GM18502 (cell line): ENCODE results near the gene ARHGEF4.
A peak's percentile ranks its signal among the peaks of the same experiment; 100 is the strongest.

Experiments
- ATAC-seq: cut with Tn5 transposase; IDR thresholded peaks from one replicate; pipeline ENCODE4 v1.9.1; 2021; ENCODE audit warnings: mild to moderate bottlenecking; ENCODE audit not compliant: unreplicated experiment, poor library complexity

The ARHGEF4 gene, protein sequence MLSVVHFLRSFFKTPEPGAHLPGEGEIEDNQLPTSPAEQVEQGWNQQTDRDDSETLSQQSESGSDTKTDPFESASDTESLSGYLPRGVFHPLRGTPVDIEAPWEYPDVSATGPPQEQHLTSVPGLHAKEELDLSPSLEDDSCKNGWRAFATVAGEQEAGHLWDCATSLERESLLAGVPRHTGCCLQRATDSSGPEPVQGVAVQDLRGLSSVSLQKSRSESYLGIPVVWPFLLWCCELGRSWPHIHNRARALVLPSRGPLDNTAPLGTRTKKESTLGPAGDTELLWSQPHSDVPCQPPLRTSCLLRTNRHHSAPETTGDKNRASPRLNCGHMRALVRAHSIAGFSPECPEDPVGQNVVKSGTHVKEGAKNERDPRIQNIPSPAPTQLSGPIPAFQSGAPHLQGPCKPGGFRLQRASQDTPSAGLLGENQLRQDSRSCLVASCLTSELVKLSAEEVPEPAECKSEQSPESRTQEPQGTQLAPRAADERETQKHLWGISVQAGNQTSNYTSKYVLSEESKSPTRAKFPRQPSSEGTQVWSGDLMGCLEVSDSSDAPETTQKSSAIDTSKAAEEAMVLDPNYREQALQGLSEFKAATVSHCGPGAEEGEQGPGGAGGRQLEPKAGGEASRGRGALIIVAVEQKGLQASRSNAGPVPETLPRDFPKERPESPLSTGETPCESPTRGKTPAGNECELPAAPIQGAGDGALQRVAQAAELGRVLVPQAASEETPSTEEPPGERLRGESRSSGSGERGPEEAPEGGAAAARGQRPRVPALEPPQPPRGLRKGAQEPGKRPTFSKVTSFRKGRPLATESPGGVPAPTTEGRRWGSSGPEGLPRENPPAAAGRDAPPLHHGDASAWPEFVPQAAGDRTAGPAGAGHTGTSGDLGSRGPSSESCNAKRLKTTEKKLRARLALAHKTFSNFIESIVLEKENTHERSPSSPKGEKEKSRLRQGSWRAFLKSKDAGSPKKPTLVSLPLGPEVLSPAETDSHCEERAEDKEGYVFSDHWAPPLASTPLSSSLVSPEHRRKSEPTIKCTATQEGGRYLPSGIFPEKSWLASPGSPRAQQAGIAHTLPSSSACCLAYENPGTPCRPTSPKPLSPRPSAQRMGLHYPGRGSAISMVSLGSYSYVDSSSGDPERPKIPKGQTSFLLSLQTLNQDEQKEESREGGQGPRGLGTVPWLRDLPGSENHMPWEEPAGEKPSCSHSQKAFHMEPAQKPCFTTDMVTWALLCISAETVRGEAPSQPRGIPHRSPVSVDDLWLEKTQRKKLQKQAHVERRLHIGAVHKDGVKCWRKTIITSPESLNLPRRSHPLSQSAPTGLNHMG (N-terminal part only)

DNA sequence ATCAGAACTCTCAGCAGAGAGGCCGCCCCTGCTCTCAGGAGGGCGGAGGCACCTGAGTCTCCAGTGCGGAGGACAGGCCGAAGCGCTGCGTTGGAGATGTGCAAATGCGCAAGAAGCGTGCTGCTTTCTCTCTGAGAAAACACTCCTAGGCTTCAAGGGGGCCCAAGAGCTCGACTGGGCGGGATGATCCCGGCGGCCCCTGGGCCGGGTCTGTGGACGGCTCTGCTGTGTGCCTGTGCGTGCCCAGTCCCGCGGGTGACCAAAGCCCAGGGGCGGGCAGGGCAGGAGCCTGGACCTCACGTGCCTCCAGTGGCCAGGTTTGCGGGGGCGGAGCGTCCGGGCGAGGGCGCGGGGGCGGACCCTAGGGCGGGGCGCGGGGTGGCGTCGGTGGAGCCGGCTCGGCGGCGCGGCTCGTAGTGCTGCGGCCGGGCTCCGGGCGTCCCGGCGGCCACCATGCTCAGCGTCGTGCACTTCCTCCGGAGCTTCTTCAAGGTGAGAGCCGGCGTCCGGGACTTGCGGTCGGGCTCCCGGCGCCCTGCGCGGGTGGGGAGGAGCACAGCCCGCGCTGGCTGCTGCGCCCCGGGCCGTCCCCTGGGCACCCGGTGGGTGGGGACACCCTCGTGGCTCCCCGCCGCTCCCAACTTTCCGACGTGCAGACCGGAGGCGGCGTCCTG, at the start of gene ARHGEF4:
Gene ARHGEF4, plus strand, starts transcription at position 414 of the 674 bp plus-strand sequence. Its CDS starts 40 bp downstream, at position 454.
- ATAC-seq: peak; percentile 68

GRCh38 chr2:130787841-130788240, 48.9 kb upstream of the ARHGEF4 start:
- no peak for ATAC-seq

DNA sequence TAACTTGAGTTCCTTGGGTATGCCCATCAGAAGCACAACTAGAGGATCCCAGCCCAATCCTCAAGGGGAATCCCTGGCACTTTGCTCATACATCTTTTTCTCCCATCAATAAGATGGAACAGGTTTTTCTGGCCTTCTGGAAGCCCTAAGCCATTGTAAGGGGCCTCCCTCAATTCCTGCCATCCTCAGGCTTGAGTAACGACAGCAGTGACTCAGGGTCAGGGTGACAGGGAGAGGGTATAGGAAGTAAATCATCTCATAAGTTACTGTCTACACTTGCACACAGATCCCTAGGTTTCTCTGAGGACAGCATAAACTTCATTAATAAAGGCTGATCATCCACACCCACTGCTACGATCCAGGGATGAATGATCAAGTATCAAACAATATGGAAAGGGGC, 46.4 kb upstream of the ARHGEF4 start:
- no peak for ATAC-seq

GRCh38 chr2:130790804-130791616, 45.7 kb upstream of the ARHGEF4 start:
- no peak for ATAC-seq

- no peak for ATAC-seq
Measured at GRCh38 chr2:130791617-130791939, 45.1 kb upstream of the ARHGEF4 start.

DNA sequence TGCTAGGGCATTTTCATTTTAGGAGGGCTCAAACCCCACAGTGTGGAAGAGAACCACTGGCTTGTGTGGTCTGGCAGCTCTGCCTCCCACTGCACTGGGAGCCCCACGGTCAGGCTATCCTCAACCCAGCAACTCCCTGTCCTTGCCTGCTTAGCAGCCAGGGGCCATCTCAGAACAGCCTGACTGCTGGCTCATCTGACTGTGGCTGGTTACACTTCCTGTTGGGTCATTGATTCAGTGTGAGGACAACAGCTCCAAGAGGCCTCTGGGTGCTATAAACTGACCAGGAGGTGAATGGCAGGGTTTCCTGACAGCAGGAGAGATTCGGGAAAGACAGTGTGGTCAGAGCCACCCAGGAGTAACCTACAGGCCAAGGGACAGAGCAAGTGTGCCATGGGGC, 41.3 kb upstream of the ARHGEF4 start:
- no peak for ATAC-seq

DNA sequence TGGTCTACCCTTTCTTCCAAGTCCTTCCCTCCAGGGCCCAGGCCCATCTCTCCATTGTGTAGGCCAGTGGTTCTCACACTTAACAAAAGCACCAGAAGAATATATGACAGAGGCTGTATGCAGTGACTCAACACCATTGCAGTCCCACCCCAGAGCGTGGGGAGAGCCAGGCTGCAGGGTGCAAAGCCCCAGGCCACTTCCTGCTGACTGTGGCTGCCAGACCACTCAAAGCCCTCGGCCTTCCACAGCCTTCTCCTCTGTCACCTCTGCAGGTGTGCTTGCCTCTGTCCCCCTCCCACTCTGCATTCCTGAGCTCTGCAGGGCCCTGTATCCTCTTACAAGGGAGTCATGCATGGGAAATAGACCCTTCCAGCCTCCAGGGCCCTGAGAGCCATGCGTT, 40.4 kb upstream of the ARHGEF4 start:
- ATAC-seq: no peak

DNA sequence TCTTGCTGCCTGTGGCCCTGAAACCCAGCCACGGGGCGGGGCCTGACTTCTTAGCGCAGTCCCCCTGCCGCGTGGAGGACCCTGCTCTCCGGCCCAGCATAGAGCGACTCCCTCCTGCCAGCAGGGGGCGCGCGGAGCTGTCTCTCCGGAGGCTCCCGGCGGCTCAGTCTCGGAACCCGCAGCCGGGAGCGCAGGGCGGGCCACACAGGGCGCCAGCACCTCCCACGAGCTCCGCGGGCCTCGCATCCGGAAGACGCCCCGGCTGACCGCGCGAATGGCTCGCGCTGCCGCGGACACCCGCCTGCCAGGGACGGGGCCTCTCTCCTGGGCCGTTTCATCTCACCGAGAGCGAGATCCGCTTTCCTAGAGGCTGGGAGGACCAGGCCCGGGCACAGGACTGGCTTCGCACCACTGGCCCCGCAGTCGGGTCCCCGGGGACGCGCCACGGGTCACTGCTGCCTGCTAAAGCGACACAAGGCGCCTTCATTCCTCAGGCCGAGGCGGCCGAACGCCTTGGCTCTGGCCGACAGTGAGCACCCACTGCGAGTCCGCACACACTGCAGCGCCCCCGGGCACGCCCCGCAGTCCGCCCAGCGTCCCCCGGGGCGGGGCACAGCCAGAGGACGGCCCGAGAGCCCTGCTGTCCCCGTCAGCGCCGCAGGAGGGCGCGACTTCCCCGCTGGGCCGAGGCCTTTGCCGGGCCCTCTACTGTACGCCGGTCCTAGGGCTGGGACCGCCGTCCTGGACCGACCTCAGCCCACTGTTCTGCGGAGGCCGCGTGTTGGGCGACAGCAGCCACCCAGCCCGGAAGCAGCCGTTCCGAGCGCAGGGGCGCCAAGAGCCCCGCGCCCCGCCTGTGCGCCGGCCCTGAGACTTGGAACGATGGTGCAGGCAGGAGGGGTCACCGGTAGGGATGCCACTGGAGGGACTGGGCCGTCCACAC, 39.0 kb upstream of the ARHGEF4 start:
- ATAC-seq: peak; percentile 93

- no peak for ATAC-seq
Measured at GRCh38 chr2:130798472-130799218, 38.1 kb upstream of the ARHGEF4 start.

DNA sequence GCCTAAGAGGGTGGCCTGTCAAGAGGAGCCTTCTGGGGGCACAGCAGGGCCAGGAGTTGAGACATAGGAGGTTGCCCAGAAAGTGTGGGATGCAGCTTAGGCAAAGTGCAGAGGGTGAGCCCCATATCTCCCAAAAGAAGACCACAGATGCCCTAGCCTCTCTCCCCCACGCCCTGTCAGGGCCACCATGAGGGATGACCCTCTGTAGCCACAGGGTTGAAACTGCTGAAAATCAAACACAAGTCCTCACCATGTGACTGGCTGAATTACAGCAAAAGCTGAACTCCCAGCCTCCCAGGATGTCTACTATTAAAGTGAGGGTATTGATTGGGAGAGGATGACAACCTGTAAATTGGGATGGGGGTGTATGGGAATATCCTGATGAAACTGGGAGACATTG, 37.4 kb upstream of the ARHGEF4 start:
- no peak for ATAC-seq

GRCh38 chr2:130805613-130806012, 31.1 kb upstream of the ARHGEF4 start:
- no peak for ATAC-seq

DNA sequence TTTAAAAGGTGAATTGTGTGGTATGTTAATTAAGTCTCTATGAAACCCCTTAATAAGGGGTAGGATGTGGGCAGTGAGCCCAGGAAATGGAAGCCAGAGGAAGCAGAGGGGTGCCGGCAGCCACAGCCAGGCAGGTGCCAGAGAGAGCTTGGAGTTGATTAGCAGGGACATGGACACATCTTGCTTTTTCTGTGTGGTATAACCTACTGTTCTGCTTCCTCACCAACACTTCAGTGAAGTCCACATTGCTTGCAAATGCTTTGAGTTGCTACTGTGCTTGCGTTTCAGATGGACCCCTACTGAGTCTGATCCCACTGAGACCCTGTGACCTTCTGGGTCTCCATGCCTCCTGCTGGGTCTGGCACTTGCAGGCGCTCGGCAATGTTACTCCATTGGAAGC, 30.3 kb upstream of the ARHGEF4 start:
- no peak for ATAC-seq

GRCh38 chr2:130807659-130808385, 28.9 kb upstream of the ARHGEF4 start:
- ATAC-seq: no peak

DNA sequence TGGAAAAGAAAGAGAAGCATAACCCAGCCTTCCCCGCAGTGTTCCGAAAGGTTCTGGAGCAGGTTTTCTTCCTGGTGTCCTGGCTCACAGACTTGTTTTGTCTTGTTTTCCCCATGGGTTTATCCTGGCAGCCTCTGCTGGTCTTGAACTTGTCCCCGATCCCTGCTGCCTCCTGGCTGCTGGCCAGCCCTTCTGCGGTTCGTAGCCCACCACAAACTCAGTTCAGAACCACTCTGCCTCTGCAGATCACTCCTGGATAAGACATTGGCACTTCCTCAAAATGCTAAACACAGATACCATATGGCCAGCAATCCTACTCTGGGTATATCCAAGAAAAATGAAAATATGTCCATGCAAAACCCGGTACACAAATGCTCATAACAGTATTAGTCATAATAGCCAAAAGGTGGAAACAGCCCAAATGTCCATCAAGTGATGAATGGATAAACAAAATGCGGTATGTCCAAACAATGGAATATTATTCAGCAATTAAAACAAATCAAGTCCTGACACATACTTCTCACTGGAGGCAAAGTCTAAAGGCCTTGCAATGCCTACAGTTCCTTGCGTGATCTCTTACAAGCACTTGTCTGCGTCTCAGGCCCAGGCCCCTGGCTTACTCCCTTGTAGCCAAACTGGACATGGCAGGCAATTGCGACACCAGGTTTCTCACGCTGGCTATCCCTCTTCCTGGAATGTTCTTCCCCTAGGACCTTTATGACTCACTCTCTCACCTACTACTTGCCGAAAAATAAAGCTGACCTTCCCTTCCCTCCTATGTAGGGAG, 28.0 kb upstream of the ARHGEF4 start:
- ATAC-seq: no peak

- no peak for ATAC-seq
Measured at GRCh38 chr2:130810490-130810889, 26.2 kb upstream of the ARHGEF4 start.

- ATAC-seq: no peak
Measured at GRCh38 chr2:130813722-130814121, 23.0 kb upstream of the ARHGEF4 start.
